NCI-H187 (cell line): ENCODE results near the gene AQP1.

ENCODE experiments used
- DNase-seq, 2 experiments: peaks; one replicate each; lab custom pipeline; 2025; lab: John Stamatoyannopoulos, UW

AQP1 gene

DNA sequence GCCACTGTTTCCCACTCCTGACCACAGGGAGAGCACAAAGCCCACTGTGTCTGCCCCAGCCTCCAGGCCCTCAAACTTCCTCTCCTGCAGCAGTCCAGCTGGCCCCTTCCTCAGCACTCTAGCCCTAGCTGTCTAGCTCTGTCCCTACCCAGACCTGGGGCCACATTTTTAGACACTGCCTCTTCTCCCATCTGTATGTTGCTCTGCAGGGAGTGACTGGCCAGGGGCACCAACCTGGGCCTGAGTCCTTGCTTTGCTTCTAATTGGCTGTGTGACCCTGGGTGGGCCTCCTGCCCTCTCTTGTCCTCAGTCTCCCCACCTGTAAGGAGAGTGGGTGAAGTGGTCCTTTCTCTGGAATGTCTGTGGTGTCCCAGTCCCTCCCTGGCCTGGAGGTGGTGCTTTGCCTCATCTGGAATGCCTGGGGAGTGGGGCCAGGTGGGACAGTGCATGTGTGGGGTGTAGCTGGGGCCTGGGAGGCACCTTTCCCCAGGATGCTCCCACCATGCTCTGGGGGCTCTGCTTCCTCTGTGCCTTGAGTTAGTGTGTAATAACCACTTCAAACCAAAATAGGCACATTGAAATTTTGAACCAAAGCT, 25.1 kb downstream of the AQP1 start:
- no peak for DNase-seq

DNA sequence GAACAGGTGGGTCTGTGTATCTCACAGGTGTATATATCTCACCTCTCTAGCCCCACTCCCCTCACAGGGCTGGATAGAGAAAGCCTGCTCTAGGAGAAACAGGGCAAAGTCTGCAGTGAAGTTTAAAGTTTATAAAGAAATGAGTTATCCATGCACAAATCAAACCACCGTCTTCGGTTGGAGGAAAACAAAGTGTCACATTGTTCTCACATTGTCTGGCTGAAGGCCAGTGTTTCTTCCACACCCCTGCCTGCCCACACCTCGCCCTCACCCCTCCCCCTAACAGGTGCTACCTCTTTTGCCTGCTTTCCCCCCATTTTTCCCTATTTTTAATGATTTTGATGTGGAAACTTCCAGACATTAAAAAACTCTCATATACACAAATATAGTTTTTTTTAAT, 25.8 kb downstream of the AQP1 start:
- DNase-seq: no peak

DNA sequence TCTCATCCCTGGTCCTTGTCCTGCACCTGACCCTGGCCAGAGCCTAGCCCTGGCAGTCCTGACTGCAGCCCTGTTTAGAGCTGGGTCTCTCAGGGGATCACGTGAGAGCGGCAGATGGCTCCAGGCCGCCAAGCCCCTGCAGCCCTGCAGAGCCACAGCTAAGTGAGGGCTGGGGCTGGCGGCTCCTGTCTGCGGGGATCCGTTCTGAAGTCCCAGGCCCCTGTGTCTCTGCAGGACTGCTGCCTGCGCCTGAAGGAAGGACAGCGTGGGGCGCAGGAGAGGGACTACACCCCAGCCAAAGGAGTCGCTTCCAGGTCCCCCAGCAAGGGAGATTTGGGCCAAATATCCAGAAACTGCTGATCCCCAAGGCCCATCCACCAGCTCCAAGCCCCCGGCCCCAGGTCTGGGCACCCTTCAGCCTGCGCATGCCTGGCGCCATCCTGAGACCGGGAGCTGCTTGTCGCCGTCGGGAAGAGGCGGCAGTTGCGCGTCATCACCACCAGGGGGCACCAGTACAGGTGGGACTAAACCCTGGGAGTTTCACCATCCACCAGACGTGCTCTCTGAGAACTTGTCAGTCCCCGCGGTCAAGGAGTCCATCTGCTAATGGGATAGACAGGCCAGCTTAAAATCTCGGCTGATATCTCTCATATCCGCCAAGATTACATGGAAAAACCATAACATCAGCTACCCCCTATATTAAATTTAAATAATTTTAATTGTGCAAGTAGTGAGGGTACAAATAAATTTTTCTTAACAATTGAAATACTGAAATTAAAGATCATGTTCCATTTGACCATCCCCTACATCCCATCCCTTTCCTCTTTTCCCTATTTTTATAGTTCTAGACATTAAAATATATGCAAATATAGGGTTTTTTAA, 27.0 kb downstream of the AQP1 start:
- DNase-seq: peak; percentile 7 to 15

DNA sequence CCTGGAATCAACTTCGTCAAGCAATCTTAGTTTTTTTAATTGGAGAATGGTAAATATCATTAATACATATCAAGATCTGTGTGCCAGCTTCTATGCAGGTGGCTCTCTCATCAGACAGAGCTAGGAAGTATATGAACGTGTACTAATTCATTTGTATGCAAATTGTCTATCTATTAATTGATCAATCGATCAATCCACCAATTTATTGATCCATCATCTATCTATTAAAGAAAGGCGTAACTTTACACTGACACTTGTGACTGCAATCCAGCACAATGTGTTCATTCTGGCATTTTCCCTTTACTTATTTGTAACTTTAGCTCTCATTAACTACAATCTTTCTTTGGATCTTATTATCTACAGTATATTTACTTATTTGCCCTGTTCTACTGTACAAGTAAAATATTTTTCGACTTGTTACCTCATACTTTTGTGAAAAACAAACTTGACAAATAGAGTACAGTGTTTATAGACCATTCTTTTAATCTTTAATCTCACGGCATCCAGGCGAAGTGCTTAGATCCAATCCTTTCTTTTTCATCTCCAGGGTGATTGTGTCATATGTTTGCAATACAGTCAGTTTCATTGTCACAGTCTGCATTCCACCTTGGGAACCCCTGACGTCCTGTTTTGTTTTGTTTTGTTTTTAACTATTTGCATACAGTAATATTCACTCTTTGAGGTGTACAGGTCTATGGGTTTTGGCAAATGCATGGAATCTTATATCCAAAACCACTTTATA, 30.1 kb downstream of the AQP1 start:
- DNase-seq: no peak

DNA sequence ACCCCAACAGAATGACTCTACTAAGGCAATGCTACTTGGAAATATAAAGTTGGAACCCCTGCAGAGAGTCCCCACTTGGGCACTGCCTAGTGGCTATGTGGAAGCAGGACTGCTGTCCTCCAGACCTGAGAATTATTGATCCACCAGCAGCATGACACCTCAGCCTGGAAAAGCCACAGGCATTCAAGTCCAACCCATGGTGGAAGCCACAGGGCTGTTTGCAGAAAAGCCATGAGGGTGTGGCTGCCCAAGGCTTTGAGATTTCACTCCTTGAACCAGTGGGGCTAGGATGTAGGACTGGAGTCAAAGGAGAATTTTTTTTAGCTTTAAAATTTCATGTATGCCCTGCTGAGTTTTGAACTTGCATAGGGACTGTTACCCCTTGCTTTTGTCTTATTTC, 38.5 kb downstream of the AQP1 start:
- no peak for DNase-seq

DNA sequence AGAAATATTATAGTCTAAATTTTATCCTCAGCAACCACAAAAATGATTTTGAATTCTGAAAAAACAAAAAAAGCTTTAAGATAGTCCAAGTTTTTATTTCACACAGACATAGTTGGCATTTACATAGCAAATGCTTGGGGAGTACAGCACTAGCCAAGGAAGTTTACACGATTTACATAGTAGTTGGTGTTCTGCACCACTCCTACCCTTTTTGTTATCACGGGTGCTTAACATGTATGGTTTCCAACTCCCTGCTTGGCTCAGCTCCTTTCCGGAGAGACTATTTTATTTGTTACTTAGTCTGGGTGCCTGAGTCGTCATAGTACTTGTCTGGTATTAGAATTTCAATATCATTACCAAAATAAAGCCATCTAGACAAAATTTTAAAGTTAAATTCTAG, 43.3 kb downstream of the AQP1 start:
- DNase-seq: no peak

DNA sequence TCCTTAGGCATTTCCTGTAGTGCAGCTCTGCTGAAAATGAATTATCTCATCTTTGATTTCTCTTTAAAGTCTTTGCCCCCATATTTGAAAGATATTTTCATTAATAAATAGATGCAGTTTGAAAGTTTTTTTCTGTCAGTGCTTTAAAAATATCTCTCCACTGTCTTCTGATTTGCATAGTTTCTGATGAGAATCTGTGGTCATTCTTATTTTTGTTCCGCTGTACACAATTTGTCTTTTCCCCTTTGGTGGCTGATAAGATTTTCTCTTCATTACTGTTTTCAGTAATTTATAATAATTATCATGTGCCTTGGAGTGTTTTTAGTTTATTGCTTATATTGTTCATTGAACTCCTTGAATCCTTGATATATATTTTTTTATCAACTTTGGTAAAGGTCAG, 45.1 kb downstream of the AQP1 start:
- no peak for DNase-seq

DNA sequence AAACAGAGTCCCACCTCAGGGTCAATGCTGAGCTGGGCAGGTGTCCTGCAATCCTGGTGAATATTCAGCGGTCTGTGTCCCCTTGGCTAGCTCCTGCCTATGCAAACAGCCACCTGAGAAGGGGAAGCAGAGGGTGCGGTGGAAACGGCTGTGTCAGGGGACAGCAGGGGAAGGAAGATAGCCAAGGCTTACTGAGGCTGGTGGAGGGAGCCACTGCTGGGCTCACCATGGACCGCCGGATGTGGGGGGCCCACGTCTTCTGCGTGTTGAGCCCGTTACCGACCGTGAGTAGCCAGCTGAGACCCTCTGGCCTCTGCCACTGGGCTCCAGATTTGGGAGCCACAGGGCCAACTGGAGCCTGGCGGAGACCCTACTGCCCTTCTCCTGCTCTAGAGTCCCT, 52.2 kb downstream of the AQP1 start, which contains the start of gene GHRHR:
Gene GHRHR (plus strand): TSS at position 112 of the 400 bp plus-strand sequence. CDS start 116 bp downstream, at position 228.
- DNase-seq: no peak

DNA sequence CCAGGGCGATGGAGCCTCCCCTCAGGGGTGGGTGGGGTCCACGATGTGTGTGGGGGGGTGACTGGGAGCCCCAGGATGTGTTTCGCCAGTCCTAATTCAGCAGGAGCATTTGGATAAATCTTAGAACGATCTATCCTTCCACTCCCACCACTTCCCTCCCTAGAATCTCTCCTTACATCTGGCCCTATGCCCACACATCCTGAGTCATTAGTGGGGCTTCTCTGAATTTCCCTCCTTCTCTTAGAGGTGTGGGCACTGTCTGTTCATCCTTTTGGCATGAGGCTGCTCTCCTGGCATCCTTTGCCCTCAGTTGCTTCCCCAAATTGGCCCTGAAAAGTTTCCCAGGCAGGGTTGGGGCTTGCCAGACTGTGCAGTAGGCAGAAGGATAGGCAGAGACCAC, 53.7 kb downstream of the AQP1 start:
- DNase-seq: no peak

DNA sequence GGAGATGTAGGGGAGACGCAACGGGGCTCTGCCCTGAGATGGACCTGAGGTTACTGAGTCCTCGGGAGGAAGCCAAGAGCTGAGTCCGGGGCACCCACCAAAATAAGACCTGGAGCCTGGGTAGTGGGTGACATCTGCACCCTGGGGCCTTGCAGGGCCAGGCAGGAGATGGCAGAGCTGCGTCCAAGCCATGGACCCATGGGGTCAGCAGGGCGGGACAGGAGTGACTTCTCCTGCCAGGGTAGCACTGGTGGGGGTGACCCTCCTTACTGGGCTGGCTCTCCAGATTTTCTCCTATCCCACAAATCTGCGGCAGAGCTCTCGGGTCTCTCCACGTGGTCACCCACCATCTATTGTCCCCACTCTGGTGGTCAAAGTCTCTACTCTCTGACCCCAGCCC, 54.2 kb downstream of the AQP1 start:
- no peak for DNase-seq

DNA sequence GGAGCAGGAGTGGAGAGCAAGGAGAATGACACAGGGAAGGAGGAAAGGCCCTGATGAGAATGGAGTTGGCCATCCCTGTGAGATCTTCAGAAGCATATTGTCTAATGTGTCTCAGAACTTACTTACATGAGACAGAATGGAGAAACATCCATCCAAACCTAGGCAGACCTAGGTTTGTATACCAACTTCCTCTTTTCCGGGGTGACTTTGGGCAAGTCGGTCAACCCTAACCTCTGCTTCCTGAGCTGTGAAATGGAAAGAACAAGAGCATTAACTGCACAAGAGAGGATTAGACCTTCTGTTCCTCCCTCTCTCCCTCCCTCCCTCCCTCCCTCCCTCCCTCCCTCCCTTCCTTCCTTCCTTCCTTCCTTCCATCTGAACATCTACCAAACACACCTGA, 56.6 kb downstream of the AQP1 start:
- no peak for DNase-seq

DNA sequence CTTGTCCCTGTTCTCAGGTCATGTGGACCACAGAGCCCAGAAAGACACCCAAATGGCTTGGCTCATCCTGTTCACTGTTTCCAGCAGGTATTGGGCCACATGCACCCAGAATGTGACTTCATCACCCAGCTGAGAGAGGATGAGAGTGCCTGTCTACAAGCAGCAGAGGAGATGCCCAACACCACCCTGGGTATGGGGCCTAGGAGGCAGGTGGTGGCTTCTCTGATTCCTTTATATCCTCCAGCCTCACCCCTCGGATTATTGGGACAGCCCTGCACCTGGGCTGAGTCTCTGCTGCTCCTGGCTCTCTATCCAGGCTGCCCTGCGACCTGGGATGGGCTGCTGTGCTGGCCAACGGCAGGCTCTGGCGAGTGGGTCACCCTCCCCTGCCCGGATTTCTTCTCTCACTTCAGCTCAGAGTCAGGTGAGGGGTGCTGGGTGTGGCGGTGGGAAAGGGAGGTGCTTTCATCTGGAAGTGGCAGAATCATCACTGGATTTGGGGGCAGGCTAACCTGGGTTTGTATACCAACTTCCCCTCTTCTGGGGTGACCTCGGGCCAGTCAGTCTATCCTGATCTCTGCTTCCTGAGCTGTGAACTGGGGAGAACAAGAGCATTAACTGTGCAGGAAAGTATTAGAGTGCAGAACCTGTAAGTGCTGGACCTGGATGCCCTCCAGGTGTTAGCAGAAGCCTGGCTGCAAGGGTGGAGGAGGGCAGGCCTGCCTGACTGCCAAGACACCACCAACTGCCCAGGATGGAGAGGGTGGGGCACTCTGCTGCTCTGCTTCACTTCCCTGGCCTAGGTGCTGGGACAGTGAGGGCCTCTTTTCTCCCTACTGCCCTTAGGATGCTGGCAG, 57.3 kb downstream of the AQP1 start:
- no peak for DNase-seq

DNA sequence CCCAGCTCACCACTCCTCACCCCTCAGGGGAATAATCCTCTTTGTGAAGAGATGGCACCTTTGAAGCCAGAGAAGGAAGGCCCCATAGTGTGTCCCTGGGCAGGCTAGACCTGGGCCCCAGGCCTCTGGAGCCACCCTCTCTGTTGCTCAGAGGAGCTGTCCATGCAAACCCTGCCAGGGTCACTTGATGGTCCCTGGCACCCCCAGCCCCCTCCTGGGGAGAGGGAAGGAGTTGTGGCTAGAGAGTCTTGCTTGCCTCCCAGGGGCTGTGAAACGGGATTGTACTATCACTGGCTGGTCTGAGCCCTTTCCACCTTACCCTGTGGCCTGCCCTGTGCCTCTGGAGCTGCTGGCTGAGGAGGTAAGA, 57.9 kb downstream of the AQP1 start:
- DNase-seq: no peak

DNA sequence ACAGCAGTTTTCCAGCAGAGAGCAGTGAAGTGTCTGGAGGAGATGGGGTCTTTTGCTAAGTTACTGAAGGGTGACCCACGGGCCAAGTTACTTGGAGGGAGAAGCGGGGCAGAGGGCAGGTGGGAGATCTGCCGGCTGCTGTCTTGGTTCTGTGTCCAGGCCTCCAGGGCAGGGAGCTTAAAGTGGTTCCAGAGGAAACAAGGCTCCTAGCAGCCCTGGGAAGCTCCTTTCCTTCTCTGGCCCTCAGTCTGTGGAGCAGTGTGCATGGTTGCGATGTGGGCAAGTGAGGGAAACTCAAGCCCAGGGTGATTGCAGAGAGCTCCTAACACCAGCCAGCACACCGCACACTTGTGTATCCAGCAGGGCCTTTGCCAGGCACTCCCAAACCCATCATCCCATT, 58.4 kb downstream of the AQP1 start:
- DNase-seq: no peak

DNA sequence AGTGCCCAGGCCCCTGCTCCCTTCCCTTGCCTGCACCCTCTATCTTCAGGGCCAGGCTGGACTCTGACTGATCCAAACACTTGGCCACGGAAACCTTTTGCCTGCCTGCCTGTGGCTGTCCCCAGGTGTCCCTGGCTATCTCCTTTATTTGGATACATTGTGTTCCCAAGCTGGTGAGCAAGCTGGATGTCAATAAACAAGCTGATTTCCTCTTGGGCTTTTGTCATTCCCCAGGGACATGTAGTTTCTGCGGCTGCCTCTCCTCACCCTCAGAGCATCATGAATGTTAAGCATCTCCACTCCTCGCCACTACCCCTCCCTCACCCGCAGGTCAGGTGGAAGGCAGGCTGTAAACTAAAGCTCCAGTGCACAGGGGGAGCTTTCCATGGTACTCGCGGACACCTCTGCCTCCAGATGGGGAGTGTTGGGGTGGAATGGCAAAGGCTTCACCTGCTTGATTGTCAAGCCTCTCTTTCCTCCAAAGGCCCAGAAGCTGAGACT, 59.0 kb downstream of the AQP1 start:
- peak in 1 of 2 experiments; percentile 9 for DNase-seq

DNA sequence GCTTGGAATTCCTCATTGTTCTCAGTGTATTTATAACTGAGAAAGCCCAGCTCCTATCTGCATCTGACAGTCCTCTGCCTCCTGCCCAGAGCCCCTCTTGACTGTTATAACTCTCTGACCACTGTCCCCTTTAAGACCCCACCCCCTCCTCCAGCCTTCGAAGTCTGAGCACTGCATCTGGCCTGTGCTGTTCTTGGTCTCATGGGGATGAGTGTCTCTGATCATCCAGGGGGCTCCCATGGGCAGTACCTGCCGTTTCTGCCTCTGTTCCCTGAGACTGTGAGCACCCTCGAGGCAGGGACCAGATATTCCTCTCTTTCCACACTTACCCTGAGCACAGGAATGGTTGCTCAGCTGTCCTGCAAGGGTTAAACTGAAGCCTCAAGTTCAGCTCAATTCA, 59.8 kb downstream of the AQP1 start:
- no peak for DNase-seq

DNA sequence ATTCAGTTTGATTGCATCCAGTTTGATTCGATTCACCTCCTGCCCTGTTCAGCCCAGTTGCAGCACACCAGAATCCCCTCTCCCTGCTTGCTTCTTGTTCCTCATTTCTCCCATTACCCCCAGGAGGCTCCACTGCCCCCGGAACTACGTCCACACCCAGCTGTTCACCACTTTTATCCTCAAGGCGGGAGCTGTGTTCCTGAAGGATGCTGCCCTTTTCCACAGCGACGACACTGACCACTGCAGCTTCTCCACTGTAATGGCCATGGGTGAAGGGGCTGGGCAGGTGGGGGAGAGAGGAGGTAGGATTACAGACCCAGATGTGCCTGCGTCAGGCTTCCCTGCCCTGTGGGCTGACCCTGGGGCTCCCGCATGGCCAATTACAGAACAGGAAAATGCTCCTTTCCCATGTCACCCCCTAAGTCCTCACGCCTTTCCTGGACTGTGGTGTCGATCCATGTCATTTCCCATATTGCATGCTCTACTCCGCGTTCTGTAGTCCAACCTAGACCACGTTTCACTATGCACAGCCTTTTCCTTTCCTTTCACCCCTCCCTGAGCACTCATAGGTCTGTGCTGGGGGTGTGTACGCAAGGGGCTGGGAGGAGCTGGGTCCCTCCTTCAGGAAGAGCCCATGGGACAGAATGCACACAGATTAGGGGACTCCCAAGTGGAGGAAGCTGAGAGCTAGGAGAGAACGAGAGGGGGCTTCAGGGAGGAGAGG, 60.3 kb downstream of the AQP1 start:
- no peak for DNase-seq

DNA sequence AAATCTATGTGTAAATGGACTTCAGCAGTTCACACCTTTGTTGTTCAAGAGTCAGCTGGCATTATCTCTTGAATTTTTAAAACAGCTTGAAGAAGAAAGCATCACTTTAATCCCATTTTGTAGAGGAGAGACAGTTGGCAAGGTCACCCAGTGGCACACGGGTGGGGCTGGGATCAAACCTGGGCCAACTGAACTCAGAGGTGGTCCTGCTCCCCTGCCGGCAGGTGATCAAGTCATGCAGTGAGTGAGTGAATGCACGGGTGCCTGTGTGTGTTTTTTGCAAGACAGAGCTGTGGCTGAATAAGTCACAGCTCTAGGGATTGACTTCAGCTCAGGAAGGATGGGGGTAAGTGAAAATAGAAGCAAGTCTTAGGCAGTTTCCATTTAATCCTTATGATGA, 61.6 kb downstream of the AQP1 start:
- DNase-seq: no peak

DNA sequence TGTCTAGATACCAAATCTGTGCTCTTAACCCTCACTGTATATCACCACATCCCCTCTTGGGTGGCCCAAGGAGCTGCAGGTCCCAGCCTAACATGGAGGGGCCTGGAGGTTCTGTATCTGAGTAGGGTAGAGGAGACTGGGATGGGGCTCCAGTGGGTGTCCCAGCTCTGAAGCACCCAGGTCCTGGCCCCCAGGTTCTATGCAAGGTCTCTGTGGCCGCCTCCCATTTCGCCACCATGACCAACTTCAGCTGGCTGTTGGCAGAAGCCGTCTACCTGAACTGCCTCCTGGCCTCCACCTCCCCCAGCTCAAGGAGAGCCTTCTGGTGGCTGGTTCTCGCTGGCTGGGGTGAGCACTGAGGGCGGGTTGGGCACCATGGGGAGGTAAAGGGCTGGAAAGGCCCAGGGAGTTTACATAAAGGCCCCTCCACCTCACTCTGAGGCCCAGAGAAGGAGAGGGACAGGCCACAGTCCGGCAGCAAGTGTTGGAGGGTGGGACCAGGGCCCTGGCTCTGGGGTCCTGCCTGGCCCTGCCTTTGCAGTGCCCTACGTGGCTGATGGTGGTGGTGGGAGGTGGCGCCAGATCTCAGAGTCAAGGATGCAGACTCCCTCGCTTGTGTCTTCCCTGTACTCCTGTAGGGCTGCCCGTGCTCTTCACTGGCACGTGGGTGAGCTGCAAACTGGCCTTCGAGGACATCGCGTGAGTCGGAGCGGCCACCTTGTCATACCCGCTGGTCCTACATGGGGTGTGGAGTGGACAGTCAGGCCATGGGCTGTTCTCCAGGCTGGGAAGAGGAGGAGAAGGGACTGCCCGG, 62.3 kb downstream of the AQP1 start:
- DNase-seq: no peak

DNA sequence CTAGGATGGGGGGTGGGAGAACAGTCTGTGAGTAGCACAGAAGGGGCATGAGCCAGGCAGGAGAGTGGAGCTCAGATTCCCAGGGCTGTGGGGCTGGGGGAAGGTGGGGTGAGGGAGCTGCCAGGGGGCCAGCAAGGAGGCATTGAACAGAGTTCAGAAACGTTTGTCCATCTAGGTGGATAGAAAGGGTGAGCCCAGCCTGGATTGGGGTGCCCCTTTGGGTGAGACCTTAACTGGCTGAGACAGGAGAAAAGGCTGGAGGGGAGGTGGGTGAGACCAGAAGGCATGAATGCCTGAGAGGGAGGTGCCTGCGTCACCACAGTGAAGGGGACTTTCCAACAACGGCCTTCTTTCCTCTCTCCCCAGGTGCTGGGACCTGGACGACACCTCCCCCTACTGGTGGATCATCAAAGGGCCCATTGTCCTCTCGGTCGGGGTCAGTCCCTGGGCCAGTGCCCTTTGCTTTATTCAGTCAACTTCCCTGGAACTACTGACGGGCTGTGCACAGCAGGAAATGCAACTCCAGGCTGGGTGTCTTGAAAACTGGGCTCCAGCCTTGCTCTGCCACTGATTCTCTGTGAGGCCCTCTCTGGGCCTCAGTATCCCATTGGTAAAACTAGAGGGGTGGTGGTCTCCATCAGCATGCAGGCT, 63.1 kb downstream of the AQP1 start:
- DNase-seq: peak; percentile 24 to 27
